Epithelial cell of prostate (primary cell): ENCODE results near the gene PRRX1.

ENCODE experiments used
- DNase-seq: peaks from one replicate; pipeline ENCODE4 v3.0.0-alpha.2; 2011; ENCODE audit warnings: low read depth, low spot score
- H3K27ac ChIP-seq: fragments of 450-650 bp; 2 replicates; pipeline ENCODE4 v1.5.1; 2017; ENCODE audit warnings: mild to moderate bottlenecking

The PRRX1 gene

DNA sequence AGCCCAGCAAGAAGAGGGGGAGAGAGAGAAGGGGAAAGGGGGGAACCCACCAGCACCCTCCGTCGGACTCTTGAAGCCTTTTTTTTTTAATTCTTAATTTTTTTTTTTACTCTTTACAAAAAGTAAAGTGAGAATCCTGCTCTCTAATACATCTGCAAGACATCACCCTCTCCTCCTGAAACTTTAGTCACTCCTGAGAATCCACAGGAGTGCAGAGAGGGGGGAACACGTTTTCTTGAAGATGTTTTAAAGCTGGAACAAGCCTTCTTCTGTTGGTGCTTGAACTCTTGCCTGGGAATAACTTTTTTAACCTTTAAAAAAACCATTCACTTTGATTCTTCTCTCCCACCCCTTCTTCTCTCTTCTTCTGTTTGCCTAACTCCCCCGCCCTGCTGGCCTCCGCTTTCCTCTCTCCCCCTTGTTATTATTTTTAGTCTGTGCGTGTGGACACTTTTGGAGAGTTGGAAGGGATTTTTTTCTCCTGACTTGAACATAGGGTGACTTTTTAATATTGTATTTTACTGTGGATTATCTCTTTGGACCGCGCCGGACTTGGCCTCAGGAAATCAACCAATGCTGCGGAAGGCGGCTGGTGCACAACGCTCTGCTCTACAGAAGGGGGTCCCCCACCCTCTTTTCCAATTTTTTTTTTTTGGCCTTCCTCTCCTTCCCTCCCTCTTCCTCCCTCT is 383 bp upstream of the PRRX1 start:
- H3K27ac ChIP-seq = no peak overlapping the region
- DNase-seq = no peak

DNA sequence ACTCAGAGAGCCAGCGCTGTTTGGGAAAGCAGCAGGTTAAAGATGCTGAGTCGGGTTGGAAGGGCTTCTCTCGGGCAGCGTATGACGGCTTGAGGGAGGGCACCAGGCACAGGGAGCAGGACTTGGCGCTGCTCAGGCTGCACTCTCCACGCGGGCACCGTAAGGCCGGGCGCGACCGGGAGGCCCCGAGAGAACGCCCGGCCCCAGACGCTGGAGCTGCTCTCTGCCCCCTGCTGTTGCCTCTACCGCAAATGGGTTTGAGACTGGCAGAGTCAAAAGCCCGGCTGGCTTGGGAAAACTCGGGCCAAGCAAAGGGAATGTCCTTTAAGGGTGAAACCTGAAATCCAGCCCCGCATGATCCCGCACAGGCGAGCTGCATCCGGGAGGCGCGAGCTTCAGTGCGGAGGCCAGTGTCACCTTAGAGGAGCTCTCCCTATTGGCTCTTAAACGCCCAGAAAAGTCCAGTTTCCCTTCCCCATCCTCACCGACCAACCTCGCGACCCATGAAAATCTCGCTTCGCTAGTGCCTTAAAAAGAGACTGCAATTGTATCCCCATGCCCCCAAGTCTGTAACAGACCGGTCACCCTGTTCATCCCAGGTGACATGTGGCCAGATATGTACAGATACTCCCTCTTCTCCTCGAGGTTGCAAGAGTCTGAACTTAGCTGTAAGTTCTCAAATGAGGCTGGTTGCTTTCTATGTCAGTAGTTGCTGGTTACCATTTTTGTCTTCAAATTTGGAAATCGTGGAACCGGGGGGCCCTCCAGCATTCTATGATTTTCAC is 1.1 kb downstream of the PRRX1 start:
- DNase-seq = no peak
- no peak overlapping the region for H3K27ac ChIP-seq

DNA sequence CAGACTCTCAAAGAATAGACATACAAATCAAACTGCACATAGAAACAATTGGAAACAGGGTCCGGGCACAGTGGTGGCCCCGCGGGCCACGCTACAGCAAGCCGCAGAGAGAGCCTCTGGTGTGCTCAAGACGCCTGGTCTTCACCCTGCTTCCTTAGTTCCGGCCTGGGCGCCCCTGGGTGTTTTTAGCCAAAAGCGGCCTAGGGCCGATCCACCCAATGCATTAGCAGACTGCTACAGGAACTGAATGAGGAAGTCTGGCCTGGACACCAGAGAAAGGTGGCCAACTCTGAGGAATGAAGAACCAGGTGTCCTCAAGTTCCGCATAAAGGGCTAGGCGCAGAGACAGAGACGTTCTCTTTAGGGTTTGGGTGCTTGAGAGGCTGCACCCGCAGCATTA is 1.7 kb downstream of the PRRX1 start:
- H3K27ac ChIP-seq = no peak overlapping the region
- no peak for DNase-seq

DNA sequence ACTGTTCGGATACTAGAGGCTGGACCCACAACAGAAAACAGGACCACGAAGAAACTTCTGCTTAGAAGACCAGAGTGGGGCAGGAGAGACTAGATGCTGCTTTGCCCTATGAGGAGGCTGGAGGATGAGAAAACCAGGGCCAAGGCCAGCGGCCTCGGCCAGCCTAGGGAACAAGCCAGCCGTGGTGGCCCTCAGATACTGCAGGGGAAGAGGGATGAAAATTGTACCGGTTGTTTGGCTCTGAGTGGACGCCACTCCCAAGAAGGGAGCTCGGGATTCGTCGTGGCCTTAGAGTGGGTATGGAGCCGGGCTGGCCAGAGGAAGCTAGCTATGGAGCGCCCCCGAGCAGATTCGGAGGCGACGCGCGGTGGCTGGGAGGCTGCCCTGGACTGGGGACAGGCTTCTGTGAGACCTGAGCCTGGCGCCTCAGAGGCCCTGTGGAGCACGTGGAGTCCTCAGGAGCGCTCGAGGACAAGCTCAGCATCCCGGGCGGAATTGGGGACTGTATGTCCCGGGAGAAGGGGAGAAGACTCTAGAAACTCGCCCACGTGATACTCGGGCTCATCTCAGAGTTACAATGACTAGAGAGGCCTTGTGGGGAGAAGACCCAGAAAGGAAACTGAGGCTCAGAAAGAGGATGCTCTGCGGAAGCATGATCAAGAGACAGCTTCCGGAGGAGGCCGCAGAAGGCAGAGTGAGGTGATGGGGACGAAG is 2.8 kb downstream of the PRRX1 start:
- no peak for DNase-seq
- no peak overlapping the region for H3K27ac ChIP-seq

DNA sequence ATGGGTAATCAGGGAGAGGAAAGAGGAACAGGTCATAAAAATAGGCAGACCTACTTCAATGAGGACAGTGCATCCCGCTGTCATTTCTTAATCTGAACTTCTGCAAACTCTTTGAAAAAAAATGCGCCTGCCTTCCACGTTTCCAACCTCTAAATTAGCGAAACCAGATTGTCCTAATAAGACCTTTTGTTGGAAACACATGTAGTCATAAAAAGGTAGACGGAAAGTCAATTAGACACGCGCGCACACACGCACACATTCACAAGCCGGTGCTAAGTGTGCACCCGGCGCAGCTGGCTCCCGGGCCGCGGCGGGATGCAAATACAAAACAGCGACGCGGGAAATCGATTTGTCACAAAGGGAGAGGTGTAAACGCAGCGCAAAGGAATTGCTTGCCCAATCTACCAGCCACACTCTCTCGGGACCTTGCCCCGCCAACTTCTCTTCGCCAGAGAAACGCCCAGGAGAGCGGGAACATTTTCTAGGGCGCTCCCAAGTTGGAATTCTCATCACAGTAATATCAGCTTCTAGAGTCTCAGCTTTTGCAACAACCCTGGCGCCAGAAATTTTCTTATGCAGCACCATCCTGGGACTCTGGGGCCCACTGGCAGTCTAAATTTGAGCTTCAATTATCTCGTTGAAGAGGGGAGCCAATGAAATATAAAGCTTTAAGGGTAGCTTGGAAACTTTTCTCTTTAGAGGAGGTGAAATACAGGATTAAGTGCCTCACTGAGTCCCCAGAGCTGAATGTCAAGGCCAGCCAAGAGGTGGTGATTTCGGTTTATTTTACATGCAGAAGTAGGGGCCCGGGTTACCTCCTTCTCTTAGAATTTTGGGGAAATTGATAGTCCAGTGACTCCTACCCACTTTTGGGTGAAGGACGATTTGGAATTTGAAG is 4.5 kb downstream of the PRRX1 start:
- no peak for DNase-seq
- no peak overlapping the region for H3K27ac ChIP-seq

DNA sequence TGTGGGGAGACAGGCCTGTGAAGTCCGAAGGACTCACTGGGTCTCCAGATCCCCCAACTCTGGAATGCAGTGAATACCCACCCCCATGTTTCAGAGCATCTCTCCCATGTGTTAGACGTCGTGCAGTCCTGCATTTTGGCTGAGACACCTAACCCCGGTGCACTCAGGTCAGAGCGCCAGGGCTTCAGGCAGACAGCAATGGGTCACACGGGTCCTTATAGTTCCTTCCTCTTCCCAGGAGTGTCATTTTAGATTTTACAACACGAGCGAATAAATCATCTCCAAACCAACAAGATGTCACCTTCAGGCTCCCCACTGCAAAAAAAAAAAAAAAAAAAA is 5.1 kb downstream of the PRRX1 start:
- no peak for DNase-seq
- no peak overlapping the region for H3K27ac ChIP-seq

DNA sequence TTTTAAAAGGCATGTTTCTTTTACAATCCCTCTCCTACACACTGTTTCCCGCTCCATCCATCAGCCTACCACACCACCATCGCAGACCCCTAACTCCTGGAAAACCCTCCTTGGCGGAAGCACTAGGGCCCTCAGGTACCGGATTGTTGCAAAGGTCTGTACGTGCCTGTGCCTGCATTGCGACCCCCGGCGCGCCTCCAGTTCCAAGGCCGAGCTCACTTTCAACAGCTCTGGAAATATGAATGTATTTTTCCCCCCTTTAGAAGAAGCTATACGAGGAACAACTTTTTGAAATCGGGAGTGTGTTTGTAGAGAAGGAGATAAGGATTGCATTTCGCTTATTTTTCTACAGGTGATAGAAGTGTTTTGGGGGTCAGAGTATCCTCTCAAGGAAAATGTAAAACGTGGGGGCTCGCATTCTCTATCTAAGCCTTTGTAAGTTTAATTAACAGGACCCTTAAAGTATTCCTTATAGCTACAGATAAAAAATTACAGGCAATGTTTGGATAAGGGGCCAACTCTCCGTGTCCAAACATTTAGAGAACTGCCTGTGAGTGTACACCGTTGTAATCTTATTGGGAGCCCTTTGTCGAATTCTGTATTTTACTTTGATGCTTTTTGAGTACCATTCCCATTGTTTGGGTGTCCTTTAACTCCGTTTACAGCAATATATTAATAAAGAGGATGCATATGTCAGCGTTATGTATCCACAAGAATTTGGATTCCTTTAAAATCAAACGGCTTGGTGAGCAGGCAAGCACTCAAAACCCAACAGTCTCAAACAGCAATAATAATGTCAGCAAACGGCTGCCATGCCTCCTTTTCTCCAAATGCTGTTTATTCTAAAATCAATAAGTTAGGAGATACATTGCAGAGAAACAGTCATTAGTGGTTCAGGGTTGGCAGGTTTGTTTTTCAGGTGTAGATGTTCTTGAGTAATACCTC is 5.9 kb downstream of the PRRX1 start:
- no peak for DNase-seq
- no peak overlapping the region for H3K27ac ChIP-seq

DNA sequence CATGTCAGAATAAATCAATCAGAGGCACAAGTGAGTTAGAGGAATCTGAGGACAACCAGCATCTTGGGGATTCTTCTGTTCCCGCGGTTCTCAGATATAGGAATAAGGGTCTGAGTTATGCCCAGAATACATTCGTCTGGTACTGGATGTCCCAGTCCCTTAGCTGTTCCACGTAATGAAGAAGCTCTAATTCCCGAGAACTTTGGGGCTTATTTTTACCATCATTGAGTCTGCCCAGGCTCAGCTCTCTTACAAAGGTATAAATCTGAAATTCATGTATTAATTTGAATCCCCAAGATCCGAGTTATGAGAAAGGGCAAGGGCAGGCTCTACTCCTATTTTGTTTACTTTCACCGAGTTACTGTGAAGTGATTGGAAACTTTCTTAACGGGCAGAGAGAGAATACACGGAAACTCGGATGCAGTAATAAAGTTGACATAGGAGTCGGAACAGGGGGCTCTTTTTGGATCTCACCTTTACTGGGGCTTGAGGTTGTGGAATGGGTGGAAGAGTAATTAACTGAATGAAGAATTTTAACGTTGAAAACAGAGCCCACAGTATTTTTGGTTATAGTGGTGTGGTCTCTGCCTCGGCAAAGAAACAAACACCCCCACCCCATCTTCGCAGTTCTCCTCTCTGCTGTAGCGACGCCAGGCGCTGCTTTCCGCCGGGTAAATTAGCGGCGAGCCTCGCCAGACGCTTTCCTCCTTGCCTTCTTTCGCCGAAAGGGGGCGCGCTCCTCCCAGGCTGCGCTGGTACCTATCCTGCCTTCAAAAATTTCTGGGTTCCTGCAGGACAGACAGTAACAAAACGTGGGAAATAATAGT is 7.1 kb downstream of the PRRX1 start:
- no peak overlapping the region for H3K27ac ChIP-seq
- DNase-seq = no peak

DNA sequence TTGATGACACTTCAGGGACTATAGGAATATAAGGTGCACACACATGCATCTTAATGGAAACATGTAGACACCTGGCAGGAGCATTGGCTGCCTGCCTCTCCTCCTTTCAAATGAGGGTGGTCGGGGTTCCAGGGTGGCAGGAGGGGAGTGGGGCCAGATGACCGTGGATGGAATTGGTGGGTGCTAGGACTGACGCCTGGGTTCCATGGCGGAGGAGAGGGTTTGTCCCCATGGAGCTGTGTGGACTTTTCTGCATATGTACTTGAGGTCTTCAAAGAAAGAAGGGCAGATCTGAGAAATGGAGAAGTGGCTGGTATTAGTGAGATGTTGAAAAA is 7.7 kb downstream of the PRRX1 start:
- H3K27ac ChIP-seq = no peak overlapping the region
- DNase-seq = no peak

DNA sequence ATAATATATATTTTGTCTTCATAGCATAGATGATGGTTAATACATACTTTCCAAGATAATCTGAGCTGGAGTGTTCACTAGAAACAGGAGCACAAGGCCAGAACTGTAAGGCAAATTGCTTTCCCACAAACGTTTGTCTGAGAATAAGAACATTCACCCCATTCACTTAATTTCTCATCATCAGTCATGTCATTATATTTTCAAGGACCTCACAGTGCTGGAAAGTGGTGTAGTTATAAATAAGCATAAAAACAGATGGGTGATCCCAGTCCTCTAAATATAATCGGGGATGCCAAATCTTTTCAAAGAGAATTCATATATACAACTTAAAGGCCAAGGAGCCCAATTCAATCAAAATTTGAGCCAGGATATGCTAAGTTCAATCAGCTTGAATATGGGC is 8.4 kb downstream of the PRRX1 start:
- no peak for DNase-seq

DNA sequence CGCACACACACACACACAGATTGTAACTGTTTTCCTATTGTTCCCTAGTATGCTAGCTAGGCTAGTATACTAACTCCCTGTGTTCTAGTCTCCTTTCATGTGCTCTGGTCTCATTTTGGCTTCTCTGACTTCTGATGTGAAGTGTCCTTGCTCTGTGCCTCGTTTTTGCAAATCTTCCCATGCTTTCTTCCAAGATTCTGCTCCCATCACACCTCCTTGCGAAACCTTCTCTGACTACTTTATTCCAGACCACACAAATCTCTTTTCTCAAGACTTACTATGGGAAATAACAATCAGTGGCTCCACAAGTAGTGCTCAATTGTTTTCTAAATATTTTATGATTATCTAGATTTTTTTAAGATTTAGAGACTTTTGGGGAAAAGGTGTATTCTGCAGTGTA is 10.3 kb downstream of the PRRX1 start:
- no peak overlapping the region for H3K27ac ChIP-seq
- DNase-seq = no peak

More for the DNA sequence above, 8.4 kb downstream of the PRRX1 start:
- H3K27ac ChIP-seq = no peak overlapping the region

DNA sequence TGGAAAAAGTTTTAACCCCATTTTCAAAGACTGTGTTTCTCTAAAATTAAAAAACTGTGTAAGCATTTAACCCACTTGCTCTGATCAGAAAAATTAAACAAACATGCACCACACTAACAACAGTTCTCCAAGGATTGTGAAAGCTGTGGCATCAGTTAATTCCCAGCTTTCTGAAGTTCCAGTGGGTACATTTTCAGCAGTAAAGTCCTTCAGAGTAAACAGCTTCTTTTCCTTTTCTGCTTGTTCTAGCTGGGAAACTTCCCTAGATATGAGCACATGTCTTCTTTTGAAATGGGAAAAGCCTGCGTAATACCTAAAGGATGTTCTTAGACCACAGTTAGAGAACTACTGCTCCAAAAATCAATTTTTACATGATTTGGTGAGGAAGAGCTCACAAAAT is 11.1 kb downstream of the PRRX1 start:
- DNase-seq = no peak
- H3K27ac ChIP-seq = no peak overlapping the region

DNA sequence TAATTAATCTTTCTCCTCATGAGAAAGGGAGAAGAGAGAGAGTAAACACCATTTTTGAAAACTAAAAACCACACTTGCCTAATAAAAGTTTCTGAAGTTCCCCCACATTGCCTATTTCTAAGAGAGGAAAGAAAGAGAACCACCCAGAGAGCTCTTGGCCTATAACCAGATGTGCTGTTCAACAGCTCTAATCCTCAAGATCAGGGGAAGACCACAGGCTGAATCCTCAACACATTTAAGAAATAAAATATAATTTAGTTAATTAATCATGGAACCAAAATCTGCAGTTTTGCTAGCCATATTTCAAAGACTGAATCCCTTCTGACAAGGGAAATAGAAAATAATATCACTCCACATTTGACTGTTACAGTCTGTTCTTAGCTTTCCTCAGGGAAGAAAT is 11.9 kb downstream of the PRRX1 start:
- DNase-seq = no peak
- no peak overlapping the region for H3K27ac ChIP-seq

DNA sequence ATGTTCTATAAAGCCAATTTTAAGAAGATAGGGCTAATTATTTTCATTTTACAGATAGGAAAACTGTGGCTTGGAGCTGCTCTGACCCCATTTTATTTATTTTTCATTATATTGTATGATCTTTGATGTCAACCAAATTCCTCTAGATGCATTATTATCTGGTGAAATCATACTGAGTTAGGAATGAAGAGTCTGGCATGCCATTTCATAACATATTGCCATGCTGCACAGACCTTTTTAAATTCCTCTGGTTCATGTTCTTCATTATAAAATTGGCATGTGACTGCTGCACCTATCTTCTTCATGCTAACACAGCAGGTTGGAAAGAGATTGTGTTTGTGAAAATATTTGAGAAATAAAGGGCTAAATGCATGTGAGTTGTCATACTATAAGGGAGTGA is 12.7 kb downstream of the PRRX1 start:
- no peak overlapping the region for H3K27ac ChIP-seq
- DNase-seq = no peak

DNA sequence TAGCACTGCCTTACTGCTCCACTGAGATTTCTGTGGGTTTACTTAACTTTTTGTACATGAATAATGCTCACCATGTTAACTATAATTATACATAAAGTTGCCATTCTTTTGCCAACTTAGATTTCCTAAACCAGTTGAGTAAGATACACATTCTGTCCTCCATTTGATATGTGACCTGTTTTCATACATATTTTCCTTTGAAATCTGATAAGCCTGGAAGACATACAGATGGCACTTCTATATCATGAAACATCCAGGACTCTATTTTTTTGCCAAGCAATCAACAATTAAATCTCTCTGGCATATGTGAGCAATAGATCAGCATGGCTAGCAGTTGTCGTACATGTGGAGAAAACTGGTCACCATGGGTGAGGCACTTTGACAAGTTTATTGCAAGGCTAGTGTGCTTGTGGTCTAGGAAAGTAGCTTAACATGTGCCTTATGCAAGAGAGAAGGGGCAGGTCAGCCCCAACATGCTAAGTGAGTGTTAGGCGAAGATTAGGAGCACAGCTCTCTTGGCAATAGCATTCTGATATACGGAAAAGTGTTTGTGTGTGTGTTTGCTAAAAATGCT is 14.2 kb downstream of the PRRX1 start:
- no peak overlapping the region for H3K27ac ChIP-seq
- no peak for DNase-seq

DNA sequence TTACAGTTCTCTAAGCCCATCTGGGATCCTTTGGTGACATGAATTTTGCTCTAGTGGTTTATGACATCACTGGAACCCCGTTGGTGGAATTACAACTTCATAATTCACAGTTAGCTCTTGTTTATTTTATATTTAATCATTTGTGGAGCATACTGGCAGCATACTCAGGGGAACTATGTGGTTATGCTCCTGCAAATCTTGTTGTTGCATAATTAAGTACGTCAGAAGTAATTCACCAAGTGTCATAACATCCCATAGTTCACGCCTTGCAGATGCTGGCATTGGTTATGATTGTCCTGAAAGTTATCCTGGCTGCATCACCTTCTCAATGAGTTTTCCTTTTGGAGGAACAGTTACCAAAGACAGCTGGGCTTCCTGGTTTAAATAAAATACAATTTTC is 16.5 kb downstream of the PRRX1 start:
- no peak overlapping the region for H3K27ac ChIP-seq
- DNase-seq = no peak

DNA sequence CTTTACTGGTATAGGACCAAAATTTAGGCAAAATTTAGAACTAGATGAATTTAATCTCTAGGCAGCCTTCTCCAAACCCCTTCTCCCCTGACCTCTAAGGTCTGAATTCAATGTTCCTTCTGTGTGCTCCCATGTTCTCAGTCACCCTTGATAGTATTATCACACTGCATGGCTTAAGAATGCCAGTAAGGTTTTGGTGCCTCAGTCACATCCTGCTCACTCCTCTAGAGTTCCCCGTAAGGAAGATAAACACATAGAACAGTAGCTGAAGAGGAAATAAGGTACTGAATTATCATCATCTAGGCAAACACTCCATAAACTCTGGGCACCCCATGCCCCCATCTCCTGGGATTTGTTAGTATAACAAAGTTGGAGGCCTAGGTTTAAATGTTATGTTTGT is 18.2 kb downstream of the PRRX1 start:
- DNase-seq = no peak
- H3K27ac ChIP-seq = no peak overlapping the region

DNA sequence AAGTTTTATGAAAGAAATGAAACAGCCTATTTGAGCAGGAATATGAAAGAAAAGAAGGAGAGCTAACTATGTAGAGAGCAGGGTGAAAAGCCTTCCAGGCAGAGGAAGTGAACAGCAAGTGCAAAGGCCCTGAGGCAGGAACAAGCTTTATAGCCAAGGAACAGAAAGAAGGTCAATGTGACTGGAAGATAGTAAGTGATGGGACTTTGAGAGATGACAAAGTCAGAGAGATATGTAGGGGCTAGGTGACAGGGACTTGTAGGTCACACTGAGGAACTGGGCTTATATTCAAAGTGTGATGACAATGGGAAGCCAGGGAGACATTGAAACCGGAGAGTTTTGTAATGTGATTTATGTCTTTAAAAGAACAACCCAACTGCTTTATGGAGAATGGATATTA is 18.9 kb downstream of the PRRX1 start:
- DNase-seq = no peak
- H3K27ac ChIP-seq = no peak overlapping the region
